ENCODE data around the gene EFNA4. TPM values are rescaled to one million over a fixed set of nuclear protein-coding genes. Genes with fewer than 3 reads are reported as not detected.
A peak's percentile ranks its signal among the peaks of the same experiment; 100 is the strongest.

EFNA4 gene
- total and polyA plus RNA-seq, 2 of the 4 experiments (the other 2 are of a cell fraction), result 3.8 to 11.8 TPM

DNA sequence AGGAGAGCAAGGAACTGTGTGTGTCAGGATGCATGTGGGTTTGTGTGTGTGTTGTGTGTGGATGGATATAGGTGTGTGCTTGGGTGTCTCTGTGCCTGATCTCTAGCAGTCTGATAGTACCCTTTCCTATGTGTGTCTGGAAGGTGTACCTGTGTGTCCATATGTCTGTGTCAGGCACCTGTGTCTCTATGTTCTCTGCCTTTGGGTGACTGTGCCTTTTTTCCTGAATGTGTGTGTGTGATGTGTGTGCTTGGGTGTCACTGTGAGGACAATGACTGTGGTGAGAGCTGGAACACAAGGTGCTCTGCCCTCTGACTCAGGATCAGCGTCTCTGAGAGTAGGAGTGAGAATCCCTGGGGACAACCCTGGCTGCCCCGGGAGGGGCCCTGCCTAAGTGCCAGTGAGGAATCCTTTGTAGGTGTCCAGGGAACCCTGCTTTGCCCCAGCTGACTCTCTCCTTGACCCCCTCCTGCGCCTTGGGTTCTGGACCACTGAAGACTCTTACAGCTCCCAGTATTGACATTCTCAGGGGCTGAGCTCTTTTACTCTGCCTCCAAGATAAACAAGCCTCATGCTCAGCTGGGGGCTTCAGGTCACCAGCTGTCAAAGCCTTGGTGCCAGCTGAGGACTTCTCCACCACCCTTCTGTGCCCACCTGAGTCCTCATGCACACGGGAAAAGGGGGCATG is 14.4 kb downstream of the EFNA4 start:
- no TSS peak for BruUV-seq (replicated peaks)
- POLR2A ChIA-PET (ENCODE audit: unreplicated experiment), result no interaction called here

More for the DNA sequence above, 14.4 kb downstream of the EFNA4 start:
- CTCF ChIA-PET, result interaction anchor here (0.6 kb wide), 1 partner anchor 10 kb away, joined by 3 read pairs; no protein-coding TSS in a partner anchor
- Histone ChIP-seq H3K4me2 (ENCODE audit: low read depth, low read length) (no peak overlapping the region), H3K27me3 (ENCODE audit: control insufficient read depth, insufficient read depth, low read length) (peaks cover 70% of the 10 kb centered on the region), H4K5ac (ENCODE audit: low read depth, low read length) (no peak overlapping the region), H2BK5ac (ENCODE audit: low read depth, low read length, poor library complexity, severe bottlenecking) (no peak overlapping the region), H3K79me1 (ENCODE audit: low read depth in 1 of 2, low read length in 2 of 2) (no peaks in the 10 kb centered on the region), H2AK5ac (ENCODE audit: low read depth, low read length) (0 out of 2 replicates have a peak overlapping the region, but pooled peaks have one; percentile 4), H3K27ac (ENCODE audit: insufficient read depth, low read length) (no peak overlapping the region), H3K9me1 (ENCODE audit: insufficient read depth, low read length) (0 out of 2 replicates have a peak, but pooled peaks cover 3% of the 10 kb centered on the region), H2AFZ (replicated peaks; ENCODE audit: low read length, poor library complexity) (peak overlapping the region; percentile 75), H4K91ac (ENCODE audit: insufficient read depth, low read depth, low read length) (no peak overlapping the region), H2AK9ac (replicated peaks; ENCODE audit: low read depth, low read length, poor library complexity) (peak overlapping the region; percentile 7), H3K56ac (ENCODE audit: extremely low read depth, insufficient read depth, low read length) (no peak overlapping the region), H3K9ac (ENCODE audit: low read depth, low read length) (no peak overlapping the region), H3K18ac (ENCODE audit: low read depth, low read length) (no peak overlapping the region), H3K4me3 (ENCODE audit: insufficient read depth, low read depth, low read length) (no peak overlapping the region), H3K36me3 (ENCODE audit: control insufficient read depth, insufficient read depth, low read length) (no peaks in the 10 kb centered on the region), H2BK15ac (ENCODE audit: low read depth, low read length) (no peak overlapping the region), H2BK20ac (ENCODE audit: low read depth, low read length) (no peak overlapping the region), H3K14ac (replicated peaks; ENCODE audit: low read depth, low read length) (no peak overlapping the region), H2BK120ac (ENCODE audit: low read depth, low read length) (no peak overlapping the region), H3K23ac (ENCODE audit: low read depth, low read length) (peak overlapping the region; percentile 66; the same call in 1 of the 2 replicates), H3K4ac (ENCODE audit: low read depth, low read length) (no peak overlapping the region), H4K8ac (ENCODE audit: low read depth in 2 of 2, low read length in 2 of 2) (no peak overlapping the region), H4K20me1 (ENCODE audit: insufficient read depth, low read length) (peaks cover 11% of the 10 kb centered on the region), H3K4me1 (ENCODE audit: control insufficient read depth, insufficient read depth, low read length) (peaks cover 6% of the 10 kb centered on the region; the same call in 1 of the 2 replicates), H3K9me3 (ENCODE audit: control insufficient read depth, insufficient read depth, low read length) (no peaks in the 10 kb centered on the region)
- ATAC-seq (ENCODE audit: low read depth) (no peak), DNase-seq (no peak)
- intact Hi-C loops (cut with micrococcal nuclease), result no loop called here
- no peak for TF ChIP-seq CEBPB (IDR thresholded peaks at IDR 0.05; ENCODE audit: low read depth, low read length)
- TF ChIP-seq USF2 (IDR thresholded peaks at IDR 0.05; ENCODE audit: low read depth, low read length), result no peak
- no peak for TF ChIP-seq MAZ (IDR thresholded peaks at IDR 0.05; ENCODE audit: borderline replicate concordance, low read depth, low read length)
- dilution Hi-C loops (cut with HindIII; ENCODE audit: low sequenced_read_pairs, unreplicated experiment), result no loop called here
- WGBS, 2 experiments (ENCODE audit: extremely low coverage in 2 of 2, insufficient read length in 1 of 2), result 80% methylated on average over 4 of the region's 4 CpGs; no CpG with 5 or more reads in 1 of the 2 experiments
- in situ Hi-C loops (cut with MboI; ENCODE audit: low sequenced_read_pairs), result no loop called here
